Stimulated activated CD4-positive, alpha-beta T cell treated with anti-CD3 and anti-CD28 coated beads, Interleukin-4, amount 100 ng/mL, for 4 hours (primary cell): Measurements from ENCODE around the gene HPS4.
"Not testable (repeated sequence)": the region's sequence is repeated elsewhere in the genome, so short reads cannot be mapped to it uniquely, and the experiment has no call there.

Experiments
- DNase-seq, 2 experiments: peaks; one replicate each; pipeline ENCODE4 v3.0.0-alpha.2; 2020

The HPS4 gene

GRCh38 chr22:26483439-26484359, at the start of gene HPS4, which contains the start of gene SRRD:
TSS of gene HPS4 (minus strand) at chr22:26483783. CDS start at chr22:26481762, 2,021 bp downstream.
TSS of gene SRRD (plus strand) at chr22:26483877. CDS start at chr22:26483891, 14 bp downstream.
- DNase-seq, result peak; percentile 91 to 93

- no peak for DNase-seq
Measured at GRCh38 chr22:26529345-26529744, 45.8 kb upstream of the HPS4 start.

GRCh38 chr22:26528518-26528917, 44.9 kb upstream of the HPS4 start:
- not testable (repeated sequence) for DNase-seq

- no peak for DNase-seq
Measured at GRCh38 chr22:26527574-26528465, 44.2 kb upstream of the HPS4 start.

- no peak for DNase-seq
Measured at GRCh38 chr22:26527167-26527566, 43.6 kb upstream of the HPS4 start.

- DNase-seq, result no peak
Measured at GRCh38 chr22:26525946-26526564, 42.5 kb upstream of the HPS4 start.

- DNase-seq, result no peak
Measured at GRCh38 chr22:26524870-26525269, 41.3 kb upstream of the HPS4 start.

GRCh38 chr22:26522592-26522991, 39.0 kb upstream of the HPS4 start:
- DNase-seq, result no peak

- no peak for DNase-seq
Measured at GRCh38 chr22:26522012-26522411, 38.4 kb upstream of the HPS4 start.

GRCh38 chr22:26517429-26517828, 33.8 kb upstream of the HPS4 start:
- DNase-seq, result no peak

GRCh38 chr22:26516503-26516902, 32.9 kb upstream of the HPS4 start:
- DNase-seq, result no peak

- no peak for DNase-seq
Measured at GRCh38 chr22:26515931-26516330, 32.3 kb upstream of the HPS4 start.

- DNase-seq, result no peak
Measured at GRCh38 chr22:26514419-26515161, 31.0 kb upstream of the HPS4 start.

GRCh38 chr22:26513838-26514237, 30.3 kb upstream of the HPS4 start:
- DNase-seq, result no peak

GRCh38 chr22:26512149-26512793, 28.7 kb upstream of the HPS4 start, which contains the start of gene TFIP11:
TSS of gene TFIP11 (minus strand) at chr22:26512473. CDS start at chr22:26510272, 2,201 bp downstream.
- peak; percentile 85 to 92 for DNase-seq

- DNase-seq, result no peak
Measured at GRCh38 chr22:26508148-26508547, 24.6 kb upstream of the HPS4 start.

GRCh38 chr22:26503758-26504157, 20.2 kb upstream of the HPS4 start:
- DNase-seq, result no peak

GRCh38 chr22:26502688-26503561, 19.3 kb upstream of the HPS4 start:
- peak; percentile 22 to 28 for DNase-seq

GRCh38 chr22:26501996-26502395, 18.4 kb upstream of the HPS4 start:
- DNase-seq, result no peak

GRCh38 chr22:26499188-26499703, 15.7 kb upstream of the HPS4 start:
- DNase-seq, result no peak
